Activated CD4-positive, alpha-beta T cell treated with anti-CD3 and anti-CD28 coated beads, Interleukin-2, amount 10 ng/mL, durations not matched to agents 7 days and 5 days (primary cell): ENCODE results near the gene RRBP1. TPM values are rescaled to one million over a fixed set of nuclear protein-coding genes. Genes with fewer than 3 reads are reported as not detected.
A peak's percentile ranks its signal among the peaks of the same experiment; 100 is the strongest.

ENCODE experiments used
- CTCF ChIA-PET: fragments of 350-600 bp; sonication (Branson Sonifier 250); formaldehyde crosslinking; loops from one replicate; lab custom pipeline; 2021; ENCODE audit warnings: antibody characterized with exemption; lab: Charles Lee
- POLR2A ChIA-PET: fragments of 350-600 bp; sonication (Branson Sonifier 250); formaldehyde crosslinking; loops from one replicate; lab custom pipeline; 2021; ENCODE audit warnings: antibody characterized with exemption; lab: Charles Lee
- DNase-seq: peaks from one replicate; pipeline ENCODE4 v3.0.0-alpha.2; 2020
- H3K27ac Mint-ChIP-seq: one replicate; pipeline ENCODE4 v1.8.0; 2021; ENCODE audit warnings: mild to moderate bottlenecking, moderate library complexity, mixed read lengths
- H3K27me3 Mint-ChIP-seq: one replicate; pipeline ENCODE4 v1.8.0; 2021; ENCODE audit warnings: mixed read lengths
- H3K36me3 Mint-ChIP-seq: one replicate; pipeline ENCODE4 v1.8.0; 2021; ENCODE audit warnings: low read depth, mixed read lengths
- H3K4me1 Mint-ChIP-seq: one replicate; pipeline ENCODE4 v1.8.0; 2021; ENCODE audit warnings: mixed read lengths
- H3K4me3 Mint-ChIP-seq: one replicate; pipeline ENCODE4 v1.8.0; 2021; ENCODE audit warnings: mild to moderate bottlenecking, moderate library complexity, mixed read lengths
- H3K9me3 Mint-ChIP-seq: one replicate; pipeline ENCODE4 v1.8.0; 2021; ENCODE audit warnings: mixed read lengths
- total RNA-seq, 2 experiments: library from RNA; stranded (reverse); gene quantifications; one replicate each; pipeline ENCODE4 v1.2.3, GENCODE V29; 2021

The RRBP1 gene
- total RNA-seq, 2 experiments from 2014 or later: 50.8 to 52.1 TPM

- Mint-ChIP-seq H3K27ac (no peak overlapping the region), H3K36me3 (peaks cover 26% of the 10 kb centered on the region), H3K4me3 (no peak overlapping the region), H3K27me3 (no peaks in the 10 kb centered on the region), H3K4me1 (peaks cover 11% of the 10 kb centered on the region), H3K9me3 (peaks cover 4% of the 10 kb centered on the region)
- DNase-seq: no peak
- CTCF ChIA-PET: interaction anchor here (1.6 kb wide), 1 partner anchor 9 kb away, joined by 4 read pairs; no protein-coding TSS in a partner anchor
- POLR2A ChIA-PET: no interaction called here
These were observed 27.3 kb downstream of the RRBP1 start for GRCh38 chr20:17654649-17655285.

GRCh38 chr20:17653835-17654648, 28.0 kb downstream of the RRBP1 start:
- POLR2A ChIA-PET: no interaction called here
- H3K9me3 Mint-ChIP-seq: peaks cover 2% of the 10 kb centered on the region
- no peaks in the 10 kb centered on the region for H3K27me3 Mint-ChIP-seq
- peaks cover 23% of the 10 kb centered on the region for H3K36me3 Mint-ChIP-seq
- CTCF ChIA-PET: no interaction called here
- DNase-seq: no peak
- no peak overlapping the region for H3K4me3 Mint-ChIP-seq
- peaks cover 17% of the 10 kb centered on the region for H3K4me1 Mint-ChIP-seq
- H3K27ac Mint-ChIP-seq: no peak overlapping the region

- POLR2A ChIA-PET: no interaction called here
- no peaks in the 10 kb centered on the region for H3K9me3 Mint-ChIP-seq
- H3K27me3 Mint-ChIP-seq: no peaks in the 10 kb centered on the region
- H3K27ac Mint-ChIP-seq: no peak overlapping the region
- H3K4me1 Mint-ChIP-seq: peaks cover 11% of the 10 kb centered on the region
- peaks cover 9% of the 10 kb centered on the region for H3K36me3 Mint-ChIP-seq
- no peak for DNase-seq
- H3K4me3 Mint-ChIP-seq: no peak overlapping the region
- CTCF ChIA-PET: no interaction called here
These were observed 29.6 kb downstream of the RRBP1 start for GRCh38 chr20:17652411-17652810.

DNA sequence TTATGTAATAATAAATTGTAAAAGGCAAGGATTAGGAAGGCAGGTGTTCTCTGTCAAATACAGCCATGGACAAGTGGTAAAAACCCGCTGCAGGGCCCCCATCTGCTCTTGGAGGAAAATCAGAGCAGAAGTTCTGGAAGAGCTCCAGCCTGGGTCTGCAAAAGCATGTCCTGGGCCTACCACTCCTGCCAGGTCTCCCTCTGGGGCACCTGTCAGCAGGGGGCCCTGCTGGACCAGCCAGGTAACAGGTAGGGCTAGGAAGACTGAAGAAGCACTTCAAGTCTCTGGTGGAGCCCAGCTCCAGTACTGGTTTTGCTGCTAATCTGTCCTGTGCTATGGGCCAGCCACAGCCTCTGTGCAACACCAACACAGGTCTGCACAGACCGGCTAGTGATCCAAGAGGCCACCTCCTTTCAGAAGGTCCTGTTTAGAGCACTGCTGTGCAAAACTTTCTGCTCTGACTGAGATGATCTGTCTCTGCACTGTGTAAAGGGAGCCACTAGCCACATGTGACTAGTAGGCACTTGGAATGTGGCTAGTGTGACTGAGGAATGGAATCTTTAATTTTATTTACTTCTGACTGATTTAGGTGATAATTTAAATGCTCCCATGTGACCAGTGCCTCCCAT, 30.2 kb downstream of the RRBP1 start:
- H3K4me3 Mint-ChIP-seq: no peak overlapping the region
- H3K9me3 Mint-ChIP-seq: no peaks in the 10 kb centered on the region
- DNase-seq: no peak
- POLR2A ChIA-PET: no interaction called here
- H3K36me3 Mint-ChIP-seq: peaks cover 7% of the 10 kb centered on the region
- peaks cover 10% of the 10 kb centered on the region for H3K4me1 Mint-ChIP-seq
- H3K27ac Mint-ChIP-seq: no peak overlapping the region
- H3K27me3 Mint-ChIP-seq: no peaks in the 10 kb centered on the region
- CTCF ChIA-PET: no interaction called here

- ChIA-PET POLR2A (no interaction called here), CTCF (no interaction called here)
- no peak overlapping the region for H3K27ac Mint-ChIP-seq
- DNase-seq: no peak
- H3K4me1 Mint-ChIP-seq: peaks cover 10% of the 10 kb centered on the region
- H3K9me3 Mint-ChIP-seq: no peaks in the 10 kb centered on the region
- peaks cover 1% of the 10 kb centered on the region for H3K36me3 Mint-ChIP-seq
- H3K4me3 Mint-ChIP-seq: no peak overlapping the region
- H3K27me3 Mint-ChIP-seq: no peaks in the 10 kb centered on the region
These were observed 30.8 kb downstream of the RRBP1 start for GRCh38 chr20:17651129-17651759.

GRCh38 chr20:17650301-17651128, 31.5 kb downstream of the RRBP1 start:
- Mint-ChIP-seq H3K36me3 (no peaks in the 10 kb centered on the region), H3K27ac (no peak overlapping the region), H3K9me3 (no peaks in the 10 kb centered on the region), H3K4me3 (no peak overlapping the region), H3K27me3 (no peaks in the 10 kb centered on the region), H3K4me1 (peaks cover 10% of the 10 kb centered on the region)
- DNase-seq: no peak
- ChIA-PET CTCF (interaction anchor here (0.6 kb wide), 1 partner anchor 171 kb away, joined by 3 read pairs; no protein-coding TSS in a partner anchor), POLR2A (no interaction called here)

DNA sequence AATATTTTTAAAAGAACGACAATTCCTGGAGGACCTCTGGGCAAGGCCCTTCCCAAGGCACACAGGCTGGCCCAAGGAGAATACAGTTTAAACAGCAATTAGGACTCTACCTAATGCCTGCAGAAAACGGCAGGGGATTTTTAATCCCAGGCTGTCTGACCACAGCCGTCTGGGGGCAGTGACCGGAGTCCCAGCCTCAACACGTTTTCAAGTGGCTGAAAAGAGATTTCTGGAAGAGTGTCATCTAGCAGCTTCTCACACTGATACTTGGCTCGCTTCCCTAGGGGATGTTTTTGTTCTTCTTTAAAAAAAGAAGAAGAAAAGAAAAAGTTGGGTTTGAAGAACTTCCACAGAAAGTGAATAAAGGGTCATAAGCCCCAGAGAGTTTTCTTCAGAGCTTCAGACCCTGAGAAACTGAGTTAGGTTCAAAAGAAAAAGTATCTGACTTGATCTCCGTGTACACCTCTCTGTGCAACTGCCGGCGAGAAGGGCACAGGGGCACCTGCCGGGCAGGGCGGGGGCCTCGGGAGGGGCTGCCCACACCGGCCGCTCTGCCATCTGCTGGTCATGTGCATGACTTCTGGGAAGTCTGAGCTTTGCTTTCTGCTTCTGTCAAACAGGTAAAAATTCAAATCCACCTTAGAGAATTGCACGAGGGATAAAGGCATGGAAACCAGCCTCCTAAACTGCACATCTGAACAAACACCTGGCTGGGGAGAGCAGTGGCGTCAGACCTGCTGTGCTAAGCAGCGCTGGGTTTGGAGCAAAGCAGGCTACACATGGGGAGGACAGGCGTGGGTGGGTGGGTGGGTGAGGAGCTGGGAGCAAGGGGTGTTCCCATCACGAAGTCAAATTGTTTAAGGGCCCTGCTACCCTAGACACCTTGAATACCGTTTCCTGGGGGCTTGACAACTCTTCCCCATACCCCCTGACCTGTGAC, 33.0 kb downstream of the RRBP1 start:
- ChIA-PET POLR2A (no interaction called here), CTCF (interaction anchor here (0.7 to 2.5 kb wide), 4 partner anchors 9 to 112 kb away, joined by 3 to 9 read pairs (median 4); partner anchors contain the start of gene RRBP1)
- no peak overlapping the region for H3K4me3 Mint-ChIP-seq
- no peak overlapping the region for H3K27ac Mint-ChIP-seq
- H3K36me3 Mint-ChIP-seq: no peaks in the 10 kb centered on the region
- H3K9me3 Mint-ChIP-seq: no peaks in the 10 kb centered on the region
- peak; percentile 33 for DNase-seq
- H3K27me3 Mint-ChIP-seq: no peaks in the 10 kb centered on the region
- peaks cover 10% of the 10 kb centered on the region for H3K4me1 Mint-ChIP-seq

- no peaks in the 10 kb centered on the region for H3K36me3 Mint-ChIP-seq
- CTCF ChIA-PET: interaction anchor here (0.7 to 2.5 kb wide), 5 partner anchors 9 to 291 kb away, joined by 3 to 9 read pairs (median 4); partner anchors contain the start of gene RRBP1
- no peak overlapping the region for H3K27ac Mint-ChIP-seq
- POLR2A ChIA-PET: no interaction called here
- no peaks in the 10 kb centered on the region for H3K27me3 Mint-ChIP-seq
- no peak overlapping the region for H3K4me3 Mint-ChIP-seq
- no peak for DNase-seq
- H3K4me1 Mint-ChIP-seq: peaks cover 10% of the 10 kb centered on the region
- H3K9me3 Mint-ChIP-seq: no peaks in the 10 kb centered on the region
These were observed 33.8 kb downstream of the RRBP1 start for GRCh38 chr20:17648315-17648646.

- ChIA-PET CTCF (interaction anchor here (0.6 to 2.5 kb wide), 7 partner anchors 8 to 291 kb away, joined by 3 to 9 read pairs (median 4); partner anchors contain the start of gene RRBP1), POLR2A (interaction anchor here (0.6 kb wide), 1 partner anchor 318 kb away, joined by 4 read pairs; no protein-coding TSS in a partner anchor)
- H3K36me3 Mint-ChIP-seq: no peaks in the 10 kb centered on the region
- no peak overlapping the region for H3K27ac Mint-ChIP-seq
- H3K27me3 Mint-ChIP-seq: no peaks in the 10 kb centered on the region
- H3K4me3 Mint-ChIP-seq: no peak overlapping the region
- H3K9me3 Mint-ChIP-seq: no peaks in the 10 kb centered on the region
- H3K4me1 Mint-ChIP-seq: peaks cover 10% of the 10 kb centered on the region
- no peak for DNase-seq
These were observed 34.4 kb downstream of the RRBP1 start for GRCh38 chr20:17647391-17648314.

DNA sequence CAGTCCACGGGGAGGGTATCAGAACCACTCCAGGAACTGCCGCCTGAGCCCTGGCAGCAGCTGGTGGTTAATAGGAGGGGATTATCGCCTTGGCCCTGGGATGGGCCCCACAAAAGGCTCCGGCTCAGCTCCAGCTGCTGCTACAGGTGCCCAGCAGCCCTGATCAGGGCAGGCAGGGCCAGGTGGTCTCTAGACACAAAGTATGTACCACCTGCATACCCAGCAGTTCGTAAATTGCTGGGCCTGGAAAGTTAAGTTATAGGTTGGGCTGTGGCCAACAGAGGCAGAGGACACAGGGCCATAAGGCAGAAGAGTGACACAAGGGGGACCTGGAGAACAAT, 35.1 kb downstream of the RRBP1 start:
- no peak overlapping the region for H3K27ac Mint-ChIP-seq
- no peaks in the 10 kb centered on the region for H3K27me3 Mint-ChIP-seq
- peaks cover 10% of the 10 kb centered on the region for H3K4me1 Mint-ChIP-seq
- H3K9me3 Mint-ChIP-seq: no peaks in the 10 kb centered on the region
- CTCF ChIA-PET: interaction anchor here (1.1 to 1.8 kb wide), 2 partner anchors 11 to 13 kb away, joined by 3 to 5 read pairs; no protein-coding TSS in a partner anchor
- no peak for DNase-seq
- H3K4me3 Mint-ChIP-seq: no peak overlapping the region
- no peaks in the 10 kb centered on the region for H3K36me3 Mint-ChIP-seq
- POLR2A ChIA-PET: no interaction called here
